Caco-2 (cell line): ENCODE results near the gene PPFIBP1. TPM values are rescaled to one million over a fixed set of nuclear protein-coding genes. Genes with fewer than 3 reads are reported as not detected.

ENCODE experiments used
- BruUV-seq: library from RNA; stranded (reverse); fragments of 400-500 nt; replicated peaks from 2 replicates; lab custom pipeline; 2021; lab: Mats Ljungman, UMichigan
- CTCF ChIA-PET: fragments of 300-600 bp; sonication (Branson Sonifier 250); formaldehyde crosslinking; loops from one replicate; lab custom pipeline; 2022; ENCODE audit warnings: antibody characterized with exemption; lab: Charles Lee
- POLR2A ChIA-PET: fragments of 300-600 bp; sonication (Branson Sonifier 250); formaldehyde crosslinking; loops from one replicate; lab custom pipeline; 2022; ENCODE audit warnings: antibody characterized with exemption; lab: Charles Lee
- DNase-seq, 2 experiments: peaks; one replicate each; pipeline versions ENCODE4 v3.0.0 to v3.0.0-alpha.2; 2020 to 2022
- H3K27me3 ChIP-seq: replicated peaks from 2 replicates; pipeline ENCODE4 v1.6.0; 2011; ENCODE audit warnings: low read length; ENCODE audit not compliant: control insufficient read depth, insufficient read depth
- H3K36me3 ChIP-seq: 2 replicates; pipeline ENCODE4 v1.5.1; 2011; ENCODE audit warnings: low read length; ENCODE audit not compliant: control insufficient read depth, insufficient read depth
- H3K4me1 ChIP-seq: fragments of 250-450 bp; sonication (Bioruptor Pico); 2 replicates; pipeline ENCODE4 v1.5.1; 2020; ENCODE audit warnings: mild to moderate bottlenecking
- H3K4me3 ChIP-seq: 2 replicates; pipeline ENCODE4 v1.5.1; 2011; ENCODE audit warnings: low read depth, mild to moderate bottlenecking, control low read depth, low read length
- H3K9me3 ChIP-seq: fragments of 250-450 bp; sonication (Bioruptor Pico); 2 replicates; pipeline ENCODE4 v1.5.1; 2020; ENCODE audit warnings: mild to moderate bottlenecking, moderate library complexity
- H3K27ac Mint-ChIP-seq: one replicate; pipeline ENCODE4 v1.8.0; 2022; ENCODE audit warnings: mixed read lengths; ENCODE audit not compliant: unreplicated experiment
- H3K27me3 Mint-ChIP-seq: one replicate; pipeline ENCODE4 v1.8.0; 2022; ENCODE audit warnings: mixed read lengths; ENCODE audit not compliant: insufficient read depth, unreplicated experiment
- H3K36me3 Mint-ChIP-seq: one replicate; pipeline ENCODE4 v1.8.0; 2022; ENCODE audit warnings: mild to moderate bottlenecking, mixed read lengths; ENCODE audit not compliant: insufficient read depth, unreplicated experiment
- H3K4me1 Mint-ChIP-seq: one replicate; pipeline ENCODE4 v1.8.0; 2022; ENCODE audit warnings: low read depth, mixed read lengths; ENCODE audit not compliant: unreplicated experiment
- H3K4me3 Mint-ChIP-seq: one replicate; pipeline ENCODE4 v1.8.0; 2022; ENCODE audit warnings: mild to moderate bottlenecking, moderate library complexity, mixed read lengths; ENCODE audit not compliant: unreplicated experiment
- H3K9me3 Mint-ChIP-seq: one replicate; pipeline ENCODE4 v1.8.0; 2022; ENCODE audit warnings: mixed read lengths; ENCODE audit not compliant: unreplicated experiment
- CTCF ChIP-seq, 2 experiments: fragments of 200-600 bp in 1 of 2; IDR thresholded peaks; 1 replicate in 1 of 2; 2 replicates in 1 of 2; pipeline versions ENCODE4 v1.5.1 to v1.8.0; 2011 to 2022; ENCODE audit warnings: antibody characterized with exemption in 1 of 2, control low read depth in 1 of 2, inconsistent platforms in 1 of 2, low read depth in 1 of 2, low read length in 1 of 2, mild to moderate bottlenecking in 1 of 2, moderate library complexity in 1 of 2; ENCODE audit not compliant: insufficient read depth in 1 of 2, severe bottlenecking in 1 of 2, unreplicated experiment in 1 of 2
- intact Hi-C: fragments of 100-400 bp; cut with micrococcal nuclease; formaldehyde crosslinking; loops from one replicate; pipeline ENCODE4 v1.10.0; 2022; ENCODE audit not compliant: unreplicated experiment
- total RNA-seq: library from RNA; stranded (reverse); gene quantifications from 2 replicates; pipeline ENCODE4 v1.2.3, GENCODE V29; 2022

Gene PPFIBP1
- total RNA-seq, 1 experiment from 2014 or later: 109 TPM

GRCh38 chr12:27515671-27516070, 8.3 kb upstream of the PPFIBP1 start:
- no peaks in the 10 kb centered on the region for H3K9me3 Mint-ChIP-seq
- no peak overlapping the region for H3K27ac Mint-ChIP-seq
- peaks cover 6% of the 10 kb centered on the region for H3K36me3 Mint-ChIP-seq
- no TSS peak for BruUV-seq
- POLR2A ChIA-PET: interaction anchor here (0.7 to 1.6 kb wide), 2 partner anchors 9 to 119 kb away, joined by 5 to 12 read pairs; partner anchors contain the start of gene PPFIBP1
- TF ChIP-seq CTCF (IDR thresholded peaks at IDR 0.05; ENCODE audit: insufficient read depth in 1 of 2, low read depth in 1 of 2, low read length in 1 of 2, severe bottlenecking in 1 of 2, unreplicated experiment in 1 of 2): no peak
- H3K4me3 Mint-ChIP-seq: no peak overlapping the region
- DNase-seq: peak in 1 of 2 experiments; percentile 24
- Histone ChIP-seq H3K36me3 (no peaks in the 10 kb centered on the region), H3K4me1 (peaks cover 33% of the 10 kb centered on the region), H3K4me3 (no peak overlapping the region), H3K9me3 (no peaks in the 10 kb centered on the region), H3K27me3 (no peaks in the 10 kb centered on the region)
- intact Hi-C loops: loop anchor here (1.0 kb wide), 1 partner anchor 8 kb away; no protein-coding TSS in a partner anchor
- no peaks in the 10 kb centered on the region for H3K27me3 Mint-ChIP-seq
- H3K4me1 Mint-ChIP-seq: peaks cover 20% of the 10 kb centered on the region
- CTCF ChIA-PET: no interaction called here

GRCh38 chr12:27516625-27517024, 7.4 kb upstream of the PPFIBP1 start:
- DNase-seq: no peak
- intact Hi-C loops: no loop called here
- BruUV-seq: no TSS peak
- Mint-ChIP-seq H3K36me3 (peaks cover 6% of the 10 kb centered on the region), H3K9me3 (no peaks in the 10 kb centered on the region), H3K4me1 (peaks cover 19% of the 10 kb centered on the region), H3K27me3 (no peaks in the 10 kb centered on the region), H3K4me3 (peak overlapping the region; percentile 4), H3K27ac (peak overlapping the region; percentile 40)
- H3K4me1 ChIP-seq: peaks cover 33% of the 10 kb centered on the region
- no peaks in the 10 kb centered on the region for H3K36me3 ChIP-seq
- POLR2A ChIA-PET: no interaction called here
- no peaks in the 10 kb centered on the region for H3K27me3 ChIP-seq
- no peak for TF ChIP-seq CTCF (IDR thresholded peaks at IDR 0.05; ENCODE audit: insufficient read depth in 1 of 2, low read depth in 1 of 2, low read length in 1 of 2, severe bottlenecking in 1 of 2, unreplicated experiment in 1 of 2)
- no peaks in the 10 kb centered on the region for H3K9me3 ChIP-seq
- CTCF ChIA-PET: no interaction called here
- H3K4me3 ChIP-seq: no peak overlapping the region

GRCh38 chr12:27517546-27517945, 6.5 kb upstream of the PPFIBP1 start:
- Mint-ChIP-seq H3K4me1 (peaks cover 24% of the 10 kb centered on the region), H3K27me3 (no peaks in the 10 kb centered on the region), H3K27ac (no peak overlapping the region), H3K4me3 (no peak overlapping the region), H3K9me3 (no peaks in the 10 kb centered on the region), H3K36me3 (peaks cover 6% of the 10 kb centered on the region)
- TF ChIP-seq CTCF (IDR thresholded peaks at IDR 0.05; ENCODE audit: insufficient read depth in 1 of 2, low read depth in 1 of 2, low read length in 1 of 2, severe bottlenecking in 1 of 2, unreplicated experiment in 1 of 2): no peak
- ChIA-PET POLR2A (interaction anchor here (0.7 kb wide), 1 partner anchor 13 kb away, joined by 5 read pairs; no protein-coding TSS in a partner anchor), CTCF (no interaction called here)
- intact Hi-C loops: no loop called here
- no peak for DNase-seq
- H3K27me3 ChIP-seq: no peaks in the 10 kb centered on the region
- H3K4me3 ChIP-seq: no peak overlapping the region
- BruUV-seq: no TSS peak
- H3K9me3 ChIP-seq: no peaks in the 10 kb centered on the region
- H3K4me1 ChIP-seq: peaks cover 32% of the 10 kb centered on the region
- no peaks in the 10 kb centered on the region for H3K36me3 ChIP-seq
